ENCODE data around the gene GBA2.

Gene GBA2

DNA sequence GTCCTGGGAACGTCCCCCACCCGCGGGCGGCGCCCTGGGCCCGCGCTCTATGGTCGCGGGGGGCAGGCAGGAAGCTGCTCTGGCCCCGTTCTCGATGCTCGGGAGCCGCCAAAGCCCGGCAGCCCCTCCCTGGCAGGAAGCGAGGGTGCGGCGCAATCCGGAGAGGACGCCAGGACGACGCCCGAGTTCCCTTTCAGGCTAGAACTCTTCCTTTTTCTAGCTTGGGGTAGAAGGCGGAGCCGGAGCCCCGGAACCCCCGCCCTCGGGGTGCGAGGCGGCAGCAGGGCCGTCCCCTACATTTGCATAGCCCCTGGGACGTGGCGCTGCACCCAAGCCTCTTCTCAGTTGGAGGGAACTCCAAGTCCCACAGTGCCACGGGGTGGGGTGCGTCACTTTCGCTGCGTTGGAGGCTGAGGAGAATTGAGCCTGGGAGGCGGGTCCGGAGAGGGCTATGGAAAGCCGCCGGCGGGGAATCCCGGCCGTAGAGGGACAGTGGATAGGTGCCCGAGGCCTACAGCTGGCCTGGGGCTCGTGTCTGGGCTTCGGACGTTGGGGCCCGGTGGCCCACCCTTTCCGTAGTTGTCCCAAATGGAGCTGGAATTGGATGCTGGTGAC lies 16.7 kb downstream of the GBA2 start, which contains the start of the genes CREB3 and TLN1:
Gene CREB3, plus strand, starts transcription at position 482 of the 615 bp plus-strand sequence. Its CDS starts 107 bp downstream, at position 589.
Gene TLN1, minus strand, starts transcription at position 11 of the 615 bp plus-strand sequence. CDS start 6,501 bp downstream, outside the sequence.
- H3K9ac ChIP-seq (ENCODE audit: low read length in 5 of 5): peak within 1 kb of the TSS; percentile 90 to 99 (median 97)
- no peaks in the 10 kb centered on the region for H3K27me3 ChIP-seq (ENCODE audit: control insufficient read depth in 5 of 5, insufficient read depth in 4 of 5, low read length in 5 of 5)
- no peaks in the 10 kb centered on the region for H3K9me3 ChIP-seq (ENCODE audit: control insufficient read depth in 5 of 5, low read length in 5 of 5)
- peaks cover 8 to 30% (median 26%) of the 10 kb centered on the region in 5 donors for H3K36me3 ChIP-seq (ENCODE audit: control insufficient read depth in 5 of 5, insufficient read depth in 5 of 5, low read length in 5 of 5)
- peak within 1 kb of the TSS; percentile 96 for H3K27ac ChIP-seq (ENCODE audit: low read depth, low read length)
- peak within 1 kb of the TSS; percentile 81 to 92 (median 90) for H3K4me3 ChIP-seq (ENCODE audit: low read depth in 1 of 5, low read length in 5 of 5)
- H3K4me1 ChIP-seq (ENCODE audit: control insufficient read depth in 5 of 5, insufficient read depth in 5 of 5, low read length in 5 of 5): peaks cover 37 to 62% (median 59%) of the 10 kb centered on the region in 5 donors

DNA sequence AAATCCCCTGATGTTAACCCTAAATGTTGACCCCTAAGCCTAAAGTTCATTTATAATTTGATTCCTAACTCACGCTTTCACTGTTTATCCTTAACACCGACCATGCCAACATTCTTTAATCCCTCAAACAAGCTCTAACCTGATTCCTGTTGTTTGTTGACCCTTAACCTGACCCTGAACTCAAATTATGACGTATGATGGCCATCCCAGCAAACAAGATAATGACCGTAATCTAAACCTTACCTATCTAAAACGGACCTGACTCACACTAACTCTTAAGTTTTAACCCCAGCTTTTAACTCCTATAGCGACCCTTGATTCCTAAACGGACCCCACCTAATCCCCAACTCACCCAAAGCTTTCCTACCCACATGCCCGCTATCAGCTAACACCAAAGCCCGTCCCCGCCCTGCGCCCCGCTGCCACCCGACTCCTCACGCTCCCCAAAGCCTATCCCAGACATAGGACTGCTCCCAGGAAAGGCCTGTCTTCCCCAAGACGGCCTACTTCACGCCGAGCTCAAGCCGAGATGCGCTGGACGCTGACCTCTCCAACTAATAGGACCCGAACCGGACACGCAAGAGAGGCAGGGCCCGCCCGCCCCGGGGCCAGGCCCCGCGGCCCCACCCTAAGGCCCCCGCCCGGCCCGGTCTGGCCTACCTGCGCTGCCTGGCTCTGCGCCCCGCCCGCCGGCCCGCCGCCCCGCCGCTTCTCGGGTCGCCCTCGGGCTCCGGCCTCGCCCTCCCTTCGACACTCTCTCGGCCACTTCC lies 17.4 kb downstream of the GBA2 start:
- Histone ChIP-seq H3K9me3 (ENCODE audit: control insufficient read depth in 5 of 5, low read length in 5 of 5) (no peaks in the 10 kb centered on the region), H3K36me3 (ENCODE audit: control insufficient read depth in 5 of 5, insufficient read depth in 5 of 5, low read length in 5 of 5) (peaks cover 8 to 23% (median 19%) of the 10 kb centered on the region in 5 donors), H3K27ac (ENCODE audit: low read depth, low read length) (peak overlapping the region; percentile 96), H3K9ac (ENCODE audit: low read length in 5 of 5) (peak overlapping the region; percentile 90 to 98 (median 96)), H3K27me3 (ENCODE audit: control insufficient read depth in 5 of 5, insufficient read depth in 4 of 5, low read length in 5 of 5) (no peaks in the 10 kb centered on the region), H3K4me3 (ENCODE audit: low read depth in 1 of 5, low read length in 5 of 5) (peak overlapping the region; percentile 72 to 92 (median 88)), H3K4me1 (ENCODE audit: control insufficient read depth in 5 of 5, insufficient read depth in 5 of 5, low read length in 5 of 5) (peaks cover 38 to 69% (median 66%) of the 10 kb centered on the region in 5 donors)

DNA sequence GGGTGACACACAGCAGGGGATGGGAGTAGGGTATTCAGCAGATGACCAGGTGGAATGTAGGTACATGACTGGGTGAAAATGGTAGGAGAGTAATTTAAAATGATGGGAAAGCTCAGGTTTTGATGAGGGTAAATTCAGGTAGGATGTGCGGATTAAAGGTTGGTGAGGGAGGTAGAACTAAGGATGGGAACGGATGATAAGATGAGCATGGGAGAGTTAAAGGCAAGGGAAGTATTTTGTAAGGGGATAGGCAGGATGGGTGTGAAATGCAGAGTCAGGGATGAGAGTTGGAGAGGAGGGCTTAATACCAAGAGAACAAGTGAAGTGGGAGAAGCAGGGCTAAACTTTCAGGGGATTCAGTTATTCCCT lies 18.6 kb downstream of the GBA2 start:
- Histone ChIP-seq H3K27me3 (ENCODE audit: control insufficient read depth in 5 of 5, insufficient read depth in 4 of 5, low read length in 5 of 5) (no peaks in the 10 kb centered on the region), H3K4me3 (ENCODE audit: low read depth in 1 of 5, low read length in 5 of 5) (peak overlapping the region; percentile 72 to 92 (median 88)), H3K27ac (ENCODE audit: low read depth, low read length) (peak overlapping the region; percentile 96), H3K4me1 (ENCODE audit: control insufficient read depth in 5 of 5, insufficient read depth in 5 of 5, low read length in 5 of 5) (peaks cover 38 to 77% (median 75%) of the 10 kb centered on the region in 5 donors), H3K36me3 (ENCODE audit: control insufficient read depth in 5 of 5, insufficient read depth in 5 of 5, low read length in 5 of 5) (peaks cover 6 to 19% (median 12%) of the 10 kb centered on the region in 5 donors), H3K9ac (ENCODE audit: low read length in 5 of 5) (peak overlapping the region; percentile 90 to 98 (median 93)), H3K9me3 (ENCODE audit: control insufficient read depth in 5 of 5, low read length in 5 of 5) (no peaks in the 10 kb centered on the region)

DNA sequence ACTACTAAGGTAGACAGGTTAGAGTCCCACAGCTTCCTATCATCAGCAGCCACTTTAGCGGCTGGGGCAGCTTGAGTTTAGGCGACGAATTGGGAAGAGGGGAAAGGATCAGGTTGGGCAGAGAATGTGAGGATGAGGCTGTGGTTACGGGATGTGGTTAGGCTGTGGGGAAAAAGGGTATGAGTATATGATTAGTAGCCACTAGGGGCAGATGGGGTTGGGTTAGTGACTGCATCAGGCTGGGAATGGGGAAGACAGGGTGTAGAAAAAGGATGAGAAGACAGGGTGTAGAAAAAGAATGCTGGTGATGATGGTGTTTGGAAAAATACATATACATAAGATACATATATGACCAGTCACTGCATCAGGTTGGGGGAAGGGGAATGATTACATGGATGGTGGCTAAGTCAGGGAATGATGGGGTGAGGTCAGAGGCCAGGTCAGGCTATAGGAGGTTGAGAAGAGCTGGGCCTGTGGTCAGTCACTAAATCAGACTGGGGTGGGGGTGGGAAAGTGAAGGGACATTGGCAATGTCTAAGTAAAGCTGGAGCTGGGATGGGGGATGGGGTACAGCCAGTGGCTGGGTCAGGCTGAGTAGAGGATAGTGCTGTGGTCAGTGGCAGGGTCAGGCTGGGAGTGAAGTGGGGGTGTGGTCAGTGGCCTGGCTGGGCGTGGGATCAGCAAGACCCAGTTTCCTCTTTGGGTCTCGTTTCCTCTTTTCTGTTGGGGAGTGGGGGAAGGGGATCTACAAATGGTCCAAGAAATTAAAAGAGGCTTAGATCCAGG lies 19.1 kb downstream of the GBA2 start:
- Histone ChIP-seq H3K36me3 (ENCODE audit: control insufficient read depth in 5 of 5, insufficient read depth in 5 of 5, low read length in 5 of 5) (peaks cover 4 to 19% (median 12%) of the 10 kb centered on the region in 5 donors), H3K4me1 (ENCODE audit: control insufficient read depth in 5 of 5, insufficient read depth in 5 of 5, low read length in 5 of 5) (peaks cover 38 to 79% (median 78%) of the 10 kb centered on the region in 5 donors), H3K27ac (ENCODE audit: low read depth, low read length) (peak overlapping the region; percentile 96), H3K4me3 (ENCODE audit: low read depth in 1 of 5, low read length in 5 of 5) (peak overlapping the region; percentile 72 to 92 (median 88)), H3K27me3 (ENCODE audit: control insufficient read depth in 5 of 5, insufficient read depth in 4 of 5, low read length in 5 of 5) (no peaks in the 10 kb centered on the region), H3K9me3 (ENCODE audit: control insufficient read depth in 5 of 5, low read length in 5 of 5) (no peaks in the 10 kb centered on the region), H3K9ac (ENCODE audit: low read length in 5 of 5) (peak overlapping the region in 4 of 5 donors; percentile 41 to 98 (median 92))

DNA sequence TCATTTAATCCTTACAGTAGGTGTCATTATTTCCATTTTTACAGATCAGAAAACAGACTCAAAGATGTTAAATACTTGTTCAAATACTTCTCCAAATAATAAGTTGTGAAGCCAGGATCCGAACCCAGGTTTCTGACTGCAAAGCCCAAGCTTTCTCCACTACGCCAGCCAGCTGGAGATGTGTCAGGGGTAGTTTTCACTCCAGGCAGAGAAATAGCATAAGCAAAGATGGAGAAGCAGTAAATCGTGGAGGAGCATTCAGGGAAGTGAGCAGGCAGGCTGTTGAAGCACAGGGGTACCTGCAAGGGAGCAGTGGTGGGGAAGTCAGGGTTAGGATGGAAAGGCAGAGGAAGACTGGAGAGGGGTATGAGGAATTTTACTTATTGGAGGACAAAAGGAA lies 19.9 kb downstream of the GBA2 start:
- peak overlapping the region in 4 of 5 donors; percentile 31 to 90 (median 53) for H3K9ac ChIP-seq (ENCODE audit: low read length in 5 of 5)
- H3K9me3 ChIP-seq (ENCODE audit: control insufficient read depth in 5 of 5, low read length in 5 of 5): no peaks in the 10 kb centered on the region
- H3K27me3 ChIP-seq (ENCODE audit: control insufficient read depth in 5 of 5, insufficient read depth in 4 of 5, low read length in 5 of 5): no peaks in the 10 kb centered on the region
- peak overlapping the region; percentile 96 for H3K27ac ChIP-seq (ENCODE audit: low read depth, low read length)
- peaks cover 9 to 21% (median 16%) of the 10 kb centered on the region in 5 donors for H3K36me3 ChIP-seq (ENCODE audit: control insufficient read depth in 5 of 5, insufficient read depth in 5 of 5, low read length in 5 of 5)
- H3K4me1 ChIP-seq (ENCODE audit: control insufficient read depth in 5 of 5, insufficient read depth in 5 of 5, low read length in 5 of 5): peaks cover 38 to 79% (median 78%) of the 10 kb centered on the region in 5 donors
- peak overlapping the region; percentile 72 to 92 (median 88) for H3K4me3 ChIP-seq (ENCODE audit: low read depth in 1 of 5, low read length in 5 of 5)

DNA sequence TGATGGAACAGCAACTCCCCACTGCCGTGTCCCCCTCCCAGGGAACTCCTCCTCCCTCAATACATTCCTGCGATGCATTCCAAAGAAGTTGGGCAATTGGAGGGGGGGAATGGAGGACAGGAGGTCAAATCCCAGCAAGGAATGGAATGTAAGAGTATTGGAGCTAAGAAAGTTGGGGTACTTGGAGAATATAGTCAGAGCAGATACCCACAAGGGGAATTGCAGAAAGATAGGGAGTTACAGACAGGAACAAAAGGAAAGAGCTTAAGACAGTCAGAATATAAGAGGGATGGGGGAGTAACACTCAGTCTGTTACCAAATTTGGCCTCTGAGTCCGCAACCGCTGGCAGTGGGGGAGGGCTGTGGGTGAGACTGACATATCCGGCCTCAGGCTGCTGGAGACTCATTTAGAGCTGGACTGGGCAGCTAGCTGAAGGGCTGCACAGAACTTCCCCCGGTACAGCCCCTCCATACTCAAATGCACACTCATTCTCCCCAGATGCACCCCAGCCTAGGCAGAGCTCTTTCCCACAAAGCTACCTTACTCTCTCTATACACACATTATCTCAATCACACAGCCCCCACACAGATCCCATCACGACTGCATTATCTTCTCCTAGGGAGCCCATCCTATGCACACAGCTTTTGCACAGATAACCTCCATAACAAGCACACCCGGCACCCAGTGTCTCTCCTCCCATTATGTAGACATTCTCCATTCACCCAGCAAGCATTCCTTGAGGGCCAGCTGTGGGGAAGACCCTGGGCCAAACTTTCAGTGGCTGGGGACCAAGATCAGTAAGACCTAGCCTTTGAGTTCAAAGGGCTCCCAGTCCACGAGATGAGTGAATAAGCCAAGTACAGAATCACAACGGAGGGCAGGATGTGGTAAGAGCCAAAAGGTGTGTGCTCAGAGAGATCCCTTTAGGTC lies 20.7 kb downstream of the GBA2 start:
- H3K9ac ChIP-seq (ENCODE audit: low read length in 5 of 5): peak overlapping the region; percentile 31 to 90 (median 70)
- H3K27ac ChIP-seq (ENCODE audit: low read depth, low read length): peak overlapping the region; percentile 96
- H3K36me3 ChIP-seq (ENCODE audit: control insufficient read depth in 5 of 5, insufficient read depth in 5 of 5, low read length in 5 of 5): peaks cover 12 to 29% (median 24%) of the 10 kb centered on the region in 5 donors
- H3K27me3 ChIP-seq (ENCODE audit: control insufficient read depth in 5 of 5, insufficient read depth in 4 of 5, low read length in 5 of 5): no peaks in the 10 kb centered on the region
- peaks cover 38 to 74% (median 71%) of the 10 kb centered on the region in 5 donors for H3K4me1 ChIP-seq (ENCODE audit: control insufficient read depth in 5 of 5, insufficient read depth in 5 of 5, low read length in 5 of 5)
- H3K4me3 ChIP-seq (ENCODE audit: low read depth in 1 of 5, low read length in 5 of 5): peak overlapping the region; percentile 31 to 90 (median 72)
- H3K9me3 ChIP-seq (ENCODE audit: control insufficient read depth in 5 of 5, low read length in 5 of 5): no peaks in the 10 kb centered on the region

DNA sequence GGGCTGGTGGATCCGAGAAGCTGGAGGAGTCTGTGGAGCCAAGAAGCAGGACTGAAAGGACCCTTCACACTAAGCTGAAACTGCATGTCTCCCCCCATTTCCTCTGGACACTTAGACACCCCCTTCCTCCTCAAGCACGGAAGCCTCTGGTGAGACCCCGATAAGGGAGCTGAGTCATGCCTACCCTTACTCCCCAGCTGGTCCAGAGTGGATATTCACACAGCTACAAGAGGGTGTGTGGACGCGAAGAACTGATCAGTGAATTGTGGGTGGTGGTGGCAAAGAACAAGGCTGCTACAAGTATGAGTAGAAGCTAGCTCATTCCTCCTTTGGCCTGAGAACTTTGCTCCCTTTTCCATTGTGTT lies 21.4 kb downstream of the GBA2 start:
- Histone ChIP-seq H3K27me3 (ENCODE audit: control insufficient read depth in 5 of 5, insufficient read depth in 4 of 5, low read length in 5 of 5) (no peaks in the 10 kb centered on the region), H3K4me3 (ENCODE audit: low read depth in 1 of 5, low read length in 5 of 5) (peak overlapping the region; percentile 31 to 90 (median 72)), H3K27ac (ENCODE audit: low read depth, low read length) (peak overlapping the region; percentile 96), H3K9me3 (ENCODE audit: control insufficient read depth in 5 of 5, low read length in 5 of 5) (no peaks in the 10 kb centered on the region), H3K9ac (ENCODE audit: low read length in 5 of 5) (peak overlapping the region; percentile 31 to 90 (median 70)), H3K36me3 (ENCODE audit: control insufficient read depth in 5 of 5, insufficient read depth in 5 of 5, low read length in 5 of 5) (peaks cover 13 to 35% (median 30%) of the 10 kb centered on the region in 5 donors), H3K4me1 (ENCODE audit: control insufficient read depth in 5 of 5, insufficient read depth in 5 of 5, low read length in 5 of 5) (peaks cover 32 to 68% (median 64%) of the 10 kb centered on the region in 5 donors)

DNA sequence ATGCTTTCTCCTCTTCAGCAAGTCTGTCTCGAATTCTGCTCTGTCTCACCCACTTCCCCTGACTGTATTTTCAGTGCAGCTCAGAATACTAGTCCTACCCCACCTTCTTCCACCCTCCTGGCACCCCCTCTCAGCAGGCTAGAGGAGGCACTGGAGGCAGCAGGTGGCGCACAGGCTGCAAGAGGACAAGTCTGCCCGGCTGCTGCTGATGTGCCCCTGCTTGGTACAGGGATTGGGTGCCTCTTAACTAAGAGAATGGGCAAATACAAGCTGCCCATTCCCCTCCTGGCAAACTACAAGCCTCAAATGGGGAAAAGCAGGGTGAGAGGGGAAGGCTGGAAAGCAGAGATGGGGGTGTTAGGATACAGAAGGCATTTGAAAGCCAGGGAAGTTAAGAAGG lies 22.1 kb downstream of the GBA2 start:
- H3K4me3 ChIP-seq (ENCODE audit: low read depth in 1 of 5, low read length in 5 of 5): peak overlapping the region; percentile 23 to 88 (median 31)
- H3K27ac ChIP-seq (ENCODE audit: low read depth, low read length): peak overlapping the region; percentile 96
- H3K36me3 ChIP-seq (ENCODE audit: control insufficient read depth in 5 of 5, insufficient read depth in 5 of 5, low read length in 5 of 5): peaks cover 18 to 43% (median 37%) of the 10 kb centered on the region in 5 donors

DNA sequence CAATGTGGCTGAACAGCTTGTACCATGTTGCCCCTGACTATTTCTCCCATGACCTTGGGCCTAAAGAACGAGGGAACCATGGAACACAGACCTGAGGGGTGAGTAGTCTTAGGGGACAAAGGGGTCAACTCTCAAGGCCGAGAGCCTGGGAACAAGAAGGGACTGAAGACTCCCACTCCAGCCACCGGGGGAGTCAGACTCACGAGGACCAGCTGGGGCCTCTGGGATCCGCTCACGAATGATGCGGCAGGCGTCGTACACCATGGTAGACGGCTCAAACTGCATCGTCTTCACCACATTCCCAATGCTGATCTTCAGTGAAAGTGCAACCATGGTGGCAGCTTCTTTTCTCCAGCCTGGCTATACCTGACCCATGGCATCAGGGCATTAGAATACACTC lies 23.7 kb downstream of the GBA2 start:
- H3K4me1 ChIP-seq (ENCODE audit: control insufficient read depth in 5 of 5, insufficient read depth in 5 of 5, low read length in 5 of 5): peaks cover 28 to 52% (median 51%) of the 10 kb centered on the region in 5 donors
- peaks cover 24 to 58% (median 53%) of the 10 kb centered on the region in 5 donors for H3K36me3 ChIP-seq (ENCODE audit: control insufficient read depth in 5 of 5, insufficient read depth in 5 of 5, low read length in 5 of 5)
- no peak overlapping the region for H3K9ac ChIP-seq (ENCODE audit: low read length in 5 of 5)
- H3K27me3 ChIP-seq (ENCODE audit: control insufficient read depth in 5 of 5, insufficient read depth in 4 of 5, low read length in 5 of 5): no peaks in the 10 kb centered on the region
- no peaks in the 10 kb centered on the region for H3K9me3 ChIP-seq (ENCODE audit: control insufficient read depth in 5 of 5, low read length in 5 of 5)
- no peak overlapping the region for H3K27ac ChIP-seq (ENCODE audit: low read depth, low read length)
- no peak overlapping the region for H3K4me3 ChIP-seq (ENCODE audit: low read depth in 1 of 5, low read length in 5 of 5)

More for the DNA sequence above, 22.1 kb downstream of the GBA2 start:
- Histone ChIP-seq H3K9ac (ENCODE audit: low read length in 5 of 5) (peak overlapping the region in 3 of 5 donors; percentile 70 to 90 (median 85)), H3K27me3 (ENCODE audit: control insufficient read depth in 5 of 5, insufficient read depth in 4 of 5, low read length in 5 of 5) (no peaks in the 10 kb centered on the region), H3K4me1 (ENCODE audit: control insufficient read depth in 5 of 5, insufficient read depth in 5 of 5, low read length in 5 of 5) (peaks cover 32 to 66% (median 62%) of the 10 kb centered on the region in 5 donors), H3K9me3 (ENCODE audit: control insufficient read depth in 5 of 5, low read length in 5 of 5) (no peaks in the 10 kb centered on the region)
